ENCODE data around the gene MSI2.

Gene MSI2

GRCh38 chr17:57649191-57649590, 392.9 kb downstream of the MSI2 start:
- no peaks in the 10 kb centered on the region for H3K9me2 ChIP-seq (ENCODE audit: low read depth, low read length)
- no peak overlapping the region for H3K27ac ChIP-seq (ENCODE audit: low read depth, low read length, poor library complexity, severe bottlenecking)
- H3K4me1 ChIP-seq (ENCODE audit: insufficient read depth, low read length, severe bottlenecking), result no peaks in the 10 kb centered on the region
- no peaks in the 10 kb centered on the region for H4K20me1 ChIP-seq (ENCODE audit: insufficient read depth, low read length)
- H3F3A ChIP-seq (ENCODE audit: insufficient read depth, low read length), result no peaks in the 10 kb centered on the region
- TF ChIP-seq EZH2 (IDR thresholded peaks at IDR 0.05; ENCODE audit: borderline replicate concordance, low read length) (no peak), CTCF (IDR thresholded peaks at IDR 0.05; ENCODE audit: low read length) (no peak)
- H3K79me2 ChIP-seq (ENCODE audit: insufficient read depth, low read length), result no peaks in the 10 kb centered on the region
- H3K9ac ChIP-seq (ENCODE audit: low read length), result no peak overlapping the region
- H3K9me3 ChIP-seq (ENCODE audit: low read length), result no peaks in the 10 kb centered on the region
- H2AFZ ChIP-seq (ENCODE audit: low read length), result no peak overlapping the region
- peaks cover 46% of the 10 kb centered on the region; the same call in 1 of the 2 replicates for H3K36me3 ChIP-seq (ENCODE audit: insufficient read depth, low read length)
- no peaks in the 10 kb centered on the region for H3K27me3 ChIP-seq (ENCODE audit: insufficient read depth, low read length)
- no peak overlapping the region for H3K4me2 ChIP-seq (ENCODE audit: low read length)
- no peak overlapping the region for H3K4me3 ChIP-seq (ENCODE audit: low read depth, low read length, poor library complexity, severe bottlenecking)

- H3F3A ChIP-seq (ENCODE audit: insufficient read depth, low read length), result no peaks in the 10 kb centered on the region
- peaks cover 39% of the 10 kb centered on the region; the same call in 1 of the 2 replicates for H3K36me3 ChIP-seq (ENCODE audit: insufficient read depth, low read length)
- H3K9me2 ChIP-seq (ENCODE audit: low read depth, low read length), result no peaks in the 10 kb centered on the region
- no peak overlapping the region for H3K4me3 ChIP-seq (ENCODE audit: low read depth, low read length, poor library complexity, severe bottlenecking)
- no peaks in the 10 kb centered on the region for H4K20me1 ChIP-seq (ENCODE audit: insufficient read depth, low read length)
- no peak overlapping the region for H3K27ac ChIP-seq (ENCODE audit: low read depth, low read length, poor library complexity, severe bottlenecking)
- no peaks in the 10 kb centered on the region for H3K79me2 ChIP-seq (ENCODE audit: insufficient read depth, low read length)
- no peak overlapping the region for H3K4me2 ChIP-seq (ENCODE audit: low read length)
- no peaks in the 10 kb centered on the region for H3K4me1 ChIP-seq (ENCODE audit: insufficient read depth, low read length, severe bottlenecking)
- no peak overlapping the region for H3K9ac ChIP-seq (ENCODE audit: low read length)
- no peak overlapping the region for H2AFZ ChIP-seq (ENCODE audit: low read length)
- H3K27me3 ChIP-seq (ENCODE audit: insufficient read depth, low read length), result no peaks in the 10 kb centered on the region
- no peaks in the 10 kb centered on the region for H3K9me3 ChIP-seq (ENCODE audit: low read length)
- TF ChIP-seq CTCF (IDR thresholded peaks at IDR 0.05; ENCODE audit: low read length) (no peak), EZH2 (IDR thresholded peaks at IDR 0.05; ENCODE audit: borderline replicate concordance, low read length) (no peak)
Observed at GRCh38 chr17:57649731-57650484, 393.6 kb downstream of the MSI2 start.

GRCh38 chr17:57650548-57650947, 394.2 kb downstream of the MSI2 start:
- no peak for TF ChIP-seq EZH2 (IDR thresholded peaks at IDR 0.05; ENCODE audit: borderline replicate concordance, low read length)
- no peak for TF ChIP-seq CTCF (IDR thresholded peaks at IDR 0.05; ENCODE audit: low read length)
- Histone ChIP-seq H3K36me3 (ENCODE audit: insufficient read depth, low read length) (peaks cover 38% of the 10 kb centered on the region; the same call in 1 of the 2 replicates), H4K20me1 (ENCODE audit: insufficient read depth, low read length) (no peaks in the 10 kb centered on the region), H3F3A (ENCODE audit: insufficient read depth, low read length) (no peaks in the 10 kb centered on the region), H3K4me2 (ENCODE audit: low read length) (no peak overlapping the region), H3K79me2 (ENCODE audit: insufficient read depth, low read length) (no peaks in the 10 kb centered on the region), H3K27me3 (ENCODE audit: insufficient read depth, low read length) (no peaks in the 10 kb centered on the region), H2AFZ (ENCODE audit: low read length) (no peak overlapping the region), H3K4me1 (ENCODE audit: insufficient read depth, low read length, severe bottlenecking) (no peaks in the 10 kb centered on the region), H3K4me3 (ENCODE audit: low read depth, low read length, poor library complexity, severe bottlenecking) (no peak overlapping the region), H3K27ac (ENCODE audit: low read depth, low read length, poor library complexity, severe bottlenecking) (no peak overlapping the region), H3K9me2 (ENCODE audit: low read depth, low read length) (no peaks in the 10 kb centered on the region), H3K9ac (ENCODE audit: low read length) (no peak overlapping the region), H3K9me3 (ENCODE audit: low read length) (no peaks in the 10 kb centered on the region)
